ENCODE results near the gene CUL7.
A peak's percentile ranks its signal among the peaks of the same experiment; 100 is the strongest.

The CUL7 gene

GRCh38 chr6:43075670-43076463, 22.2 kb upstream of the CUL7 start, which contains the start of gene PTK7:
TSS of gene PTK7 (plus strand) at chr6:43076314. CDS start at chr6:43076489, 175 bp downstream.
- Histone ChIP-seq H3K4me1 (ENCODE audit: control insufficient read depth, insufficient read depth, low read length) (peaks cover 19% of the 10 kb centered on the region), H3K27me3 (ENCODE audit: control insufficient read depth, insufficient read depth, low read length) (no peaks in the 10 kb centered on the region), H3K4me3 (ENCODE audit: low read depth, low read length) (peak within 1 kb of the TSS; percentile 76), H3K9ac (ENCODE audit: low read depth, low read length) (peak within 1 kb of the TSS; percentile 71), H3K9me3 (ENCODE audit: control insufficient read depth, insufficient read depth, low read length) (no peaks in the 10 kb centered on the region), H3K36me3 (ENCODE audit: control insufficient read depth, insufficient read depth, low read length) (peaks cover 8% of the 10 kb centered on the region)

- Histone ChIP-seq H3K4me3 (ENCODE audit: low read depth, low read length) (peak overlapping the region; percentile 50), H3K9ac (ENCODE audit: low read depth, low read length) (no peak overlapping the region), H3K27me3 (ENCODE audit: control insufficient read depth, insufficient read depth, low read length) (no peaks in the 10 kb centered on the region), H3K9me3 (ENCODE audit: control insufficient read depth, insufficient read depth, low read length) (no peaks in the 10 kb centered on the region), H3K4me1 (ENCODE audit: control insufficient read depth, insufficient read depth, low read length) (peaks cover 21% of the 10 kb centered on the region), H3K36me3 (ENCODE audit: control insufficient read depth, insufficient read depth, low read length) (peaks cover 8% of the 10 kb centered on the region)
Measured at GRCh38 chr6:43074847-43075669, 21.4 kb upstream of the CUL7 start.

- Histone ChIP-seq H3K9me3 (ENCODE audit: control insufficient read depth, insufficient read depth, low read length) (no peaks in the 10 kb centered on the region), H3K36me3 (ENCODE audit: control insufficient read depth, insufficient read depth, low read length) (peaks cover 8% of the 10 kb centered on the region), H3K4me1 (ENCODE audit: control insufficient read depth, insufficient read depth, low read length) (peaks cover 6% of the 10 kb centered on the region), H3K9ac (ENCODE audit: low read depth, low read length) (no peak overlapping the region), H3K27me3 (ENCODE audit: control insufficient read depth, insufficient read depth, low read length) (no peaks in the 10 kb centered on the region), H3K4me3 (ENCODE audit: low read depth, low read length) (no peak overlapping the region)
Measured at GRCh38 chr6:43070028-43070632, 16.5 kb upstream of the CUL7 start.

GRCh38 chr6:43062818-43063217, 9.2 kb upstream of the CUL7 start:
- Histone ChIP-seq H3K36me3 (ENCODE audit: control insufficient read depth, insufficient read depth, low read length) (no peaks in the 10 kb centered on the region), H3K4me1 (ENCODE audit: control insufficient read depth, insufficient read depth, low read length) (peaks cover 4% of the 10 kb centered on the region), H3K9me3 (ENCODE audit: control insufficient read depth, insufficient read depth, low read length) (no peaks in the 10 kb centered on the region), H3K4me3 (ENCODE audit: low read depth, low read length) (no peak overlapping the region), H3K27me3 (ENCODE audit: control insufficient read depth, insufficient read depth, low read length) (no peaks in the 10 kb centered on the region), H3K9ac (ENCODE audit: low read depth, low read length) (no peak overlapping the region)

GRCh38 chr6:43061861-43062260, 8.2 kb upstream of the CUL7 start:
- Histone ChIP-seq H3K9me3 (ENCODE audit: control insufficient read depth, insufficient read depth, low read length) (no peaks in the 10 kb centered on the region), H3K9ac (ENCODE audit: low read depth, low read length) (no peak overlapping the region), H3K36me3 (ENCODE audit: control insufficient read depth, insufficient read depth, low read length) (no peaks in the 10 kb centered on the region), H3K4me1 (ENCODE audit: control insufficient read depth, insufficient read depth, low read length) (peaks cover 4% of the 10 kb centered on the region), H3K27me3 (ENCODE audit: control insufficient read depth, insufficient read depth, low read length) (no peaks in the 10 kb centered on the region), H3K4me3 (ENCODE audit: low read depth, low read length) (no peak overlapping the region)

- Histone ChIP-seq H3K9ac (ENCODE audit: low read depth, low read length) (no peak overlapping the region), H3K36me3 (ENCODE audit: control insufficient read depth, insufficient read depth, low read length) (no peaks in the 10 kb centered on the region), H3K9me3 (ENCODE audit: control insufficient read depth, insufficient read depth, low read length) (no peaks in the 10 kb centered on the region), H3K4me1 (ENCODE audit: control insufficient read depth, insufficient read depth, low read length) (peaks cover 4% of the 10 kb centered on the region), H3K27me3 (ENCODE audit: control insufficient read depth, insufficient read depth, low read length) (no peaks in the 10 kb centered on the region), H3K4me3 (ENCODE audit: low read depth, low read length) (no peak overlapping the region)
Measured at GRCh38 chr6:43060755-43061633, 7.3 kb upstream of the CUL7 start.

- Histone ChIP-seq H3K27me3 (ENCODE audit: control insufficient read depth, insufficient read depth, low read length) (no peaks in the 10 kb centered on the region), H3K9me3 (ENCODE audit: control insufficient read depth, insufficient read depth, low read length) (no peaks in the 10 kb centered on the region), H3K36me3 (ENCODE audit: control insufficient read depth, insufficient read depth, low read length) (no peaks in the 10 kb centered on the region), H3K4me1 (ENCODE audit: control insufficient read depth, insufficient read depth, low read length) (peaks cover 4% of the 10 kb centered on the region), H3K4me3 (ENCODE audit: low read depth, low read length) (peak overlapping the region; percentile 96), H3K9ac (ENCODE audit: low read depth, low read length) (peak overlapping the region; percentile 67)
Measured at GRCh38 chr6:43060034-43060754, 6.5 kb upstream of the CUL7 start.

GRCh38 chr6:43059168-43060033, 5.8 kb upstream of the CUL7 start, which contains the start of the genes KLC4 and MRPL2:
TSS of gene KLC4 (plus strand) at chr6:43059631. CDS start at chr6:43061336, 1,705 bp downstream.
TSS of gene MRPL2 (minus strand) at chr6:43059434. CDS start at chr6:43059381, 53 bp downstream.
- Histone ChIP-seq H3K27me3 (ENCODE audit: control insufficient read depth, insufficient read depth, low read length) (no peaks in the 10 kb centered on the region), H3K9ac (ENCODE audit: low read depth, low read length) (peak within 1 kb of the TSS; percentile 86), H3K9me3 (ENCODE audit: control insufficient read depth, insufficient read depth, low read length) (no peaks in the 10 kb centered on the region), H3K4me3 (ENCODE audit: low read depth, low read length) (peak within 1 kb of the TSS; percentile 96), H3K4me1 (ENCODE audit: control insufficient read depth, insufficient read depth, low read length) (peaks cover 4% of the 10 kb centered on the region), H3K36me3 (ENCODE audit: control insufficient read depth, insufficient read depth, low read length) (no peaks in the 10 kb centered on the region)

GRCh38 chr6:43058531-43058930, 4.9 kb upstream of the CUL7 start:
- Histone ChIP-seq H3K4me3 (ENCODE audit: low read depth, low read length) (peak overlapping the region; percentile 63), H3K4me1 (ENCODE audit: control insufficient read depth, insufficient read depth, low read length) (peaks cover 4% of the 10 kb centered on the region), H3K9ac (ENCODE audit: low read depth, low read length) (peak overlapping the region; percentile 74), H3K27me3 (ENCODE audit: control insufficient read depth, insufficient read depth, low read length) (no peaks in the 10 kb centered on the region), H3K36me3 (ENCODE audit: control insufficient read depth, insufficient read depth, low read length) (no peaks in the 10 kb centered on the region), H3K9me3 (ENCODE audit: control insufficient read depth, insufficient read depth, low read length) (no peaks in the 10 kb centered on the region)

- H3K4me3 ChIP-seq (ENCODE audit: low read depth, low read length) = no peak overlapping the region
- H3K9me3 ChIP-seq (ENCODE audit: control insufficient read depth, insufficient read depth, low read length) = no peaks in the 10 kb centered on the region
- peaks cover 8% of the 10 kb centered on the region for H3K4me1 ChIP-seq (ENCODE audit: control insufficient read depth, insufficient read depth, low read length)
- peaks cover 2% of the 10 kb centered on the region for H3K36me3 ChIP-seq (ENCODE audit: control insufficient read depth, insufficient read depth, low read length)
- H3K9ac ChIP-seq (ENCODE audit: low read depth, low read length) = no peak overlapping the region
- H3K27me3 ChIP-seq (ENCODE audit: control insufficient read depth, insufficient read depth, low read length) = no peaks in the 10 kb centered on the region
Measured at GRCh38 chr6:43055966-43056365, 2.3 kb upstream of the CUL7 start.

All from iPS-15b (cell line).